GM13977 (cell line): ENCODE data around the gene PDHX.

Experiments
- DNase-seq: peaks from one replicate; pipeline ENCODE4 v3.0.0; 2012; ENCODE audit warnings: low spot score
- CTCF ChIP-seq: IDR thresholded peaks from 2 replicates; pipeline ENCODE4 v1.5.1; 2012; ENCODE audit warnings: mild to moderate bottlenecking, control low read depth; ENCODE audit not compliant: insufficient read depth; ENCODE audit errors: extremely low read depth, missing control alignments
- in situ Hi-C: fragments of 300-500 bp; cut with MboI; formaldehyde crosslinking; loops from one replicate; pipeline ENCODE4 v1.12.0; 2022; ENCODE audit warnings: low sequenced_read_pairs, low pct_unique_long_range_greater_than_20kb, mixed read lengths, inconsistent platforms; ENCODE audit not compliant: unreplicated experiment

PDHX gene

GRCh38 chr11:34960277-34960676 is 43.9 kb downstream of the PDHX start:
- in situ Hi-C loops: no loop called here

DNA sequence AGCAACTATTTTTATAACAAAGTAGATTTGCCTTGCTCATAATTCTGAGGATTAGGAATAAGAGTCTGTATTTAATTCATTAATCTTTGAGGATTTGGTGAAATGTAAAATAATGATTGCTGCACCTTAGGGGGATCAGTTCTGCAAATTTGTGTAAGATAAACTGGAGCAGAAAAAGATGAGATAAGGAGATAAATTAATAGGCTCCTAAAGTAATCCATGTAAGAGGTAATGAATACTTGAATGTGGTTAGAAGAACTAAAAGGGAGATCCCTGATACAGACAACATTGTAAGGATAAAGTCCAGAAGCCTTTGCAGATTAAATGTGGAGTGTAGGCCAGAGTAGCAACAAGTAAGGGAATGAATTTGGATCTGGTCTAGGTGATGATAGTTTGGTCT is 45.6 kb downstream of the PDHX start:
- no peak for DNase-seq
- TF ChIP-seq CTCF: no peak
- in situ Hi-C loops: no loop called here

More at GRCh38 chr11:34960277-34960676, 43.9 kb downstream of the PDHX start:
- no peak for TF ChIP-seq CTCF
- no peak for DNase-seq

DNA sequence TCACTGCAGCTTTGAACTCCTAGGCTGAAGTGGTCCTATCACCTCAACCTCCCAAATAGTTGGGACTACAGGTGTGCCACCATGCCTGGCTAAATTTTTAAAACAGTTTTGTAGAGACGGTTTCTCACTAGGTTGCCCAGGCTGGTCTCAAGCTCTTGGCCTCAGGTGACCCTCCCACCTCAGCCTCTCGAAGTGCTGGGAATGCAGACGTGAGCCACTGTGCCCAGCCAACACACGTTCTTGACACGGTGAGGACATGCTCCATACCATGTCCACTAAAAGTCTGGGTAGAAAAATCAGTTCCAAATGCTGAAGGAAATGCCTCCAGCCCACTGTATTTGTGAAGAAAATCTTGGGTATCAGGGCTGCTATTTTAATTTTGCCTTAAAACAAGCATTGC is 46.9 kb downstream of the PDHX start:
- no peak for DNase-seq
- TF ChIP-seq CTCF: no peak
- in situ Hi-C loops: no loop called here

- no peak for TF ChIP-seq CTCF
- in situ Hi-C loops: no loop called here
Observed at GRCh38 chr11:34964610-34965331, 48.4 kb downstream of the PDHX start.

DNA sequence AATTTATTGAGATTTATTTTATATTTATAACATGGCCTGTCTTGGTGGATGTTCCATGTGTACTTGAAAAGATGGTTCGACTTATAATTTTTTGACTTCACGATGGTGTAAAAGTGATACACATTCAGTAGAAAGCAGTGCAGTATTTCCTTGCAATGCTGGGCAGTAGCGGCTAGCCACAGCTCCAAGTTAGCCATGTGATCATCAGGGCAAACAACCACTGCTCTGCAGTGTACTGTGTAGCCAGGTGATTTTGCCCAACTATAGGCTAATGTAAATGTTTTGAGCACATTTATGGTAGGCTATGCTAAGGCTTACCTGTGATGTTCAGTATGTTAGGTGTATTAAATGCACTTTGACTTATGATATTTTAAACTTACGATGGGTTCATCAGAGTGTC is 52.4 kb downstream of the PDHX start:
- TF ChIP-seq CTCF: no peak
- no peak for DNase-seq
- in situ Hi-C loops: no loop called here

More at GRCh38 chr11:34964610-34965331, 48.4 kb downstream of the PDHX start:
- no peak for DNase-seq

GRCh38 chr11:34970033-34970432 is 53.6 kb downstream of the PDHX start:
- in situ Hi-C loops: no loop called here
- TF ChIP-seq CTCF: no peak
- no peak for DNase-seq
